Thyroid gland (tissue), 4 donors: Measurements from ENCODE around the gene TERC. TPM values are rescaled to one million over a fixed set of nuclear protein-coding genes. Genes with fewer than 3 reads are reported as not detected.

Experiments used
- DNase-seq, 2 donors: peaks; one replicate each; pipeline ENCODE4 v3.0.0-alpha.2; 2019
- H3K27ac ChIP-seq, 3 donors: fragments of 200-600 bp; sonication (generic); 1 replicate in 2 of 3; 2 replicates in 1 of 3; pipeline ENCODE4 v1.5.1; 2016 to 2019; ENCODE audit warnings: mild to moderate bottlenecking in 1 of 3, moderate library complexity in 1 of 3
- H3K27me3 ChIP-seq: fragments of 200-600 bp; sonication (generic); one replicate; pipeline ENCODE4 v1.5.1; 2019
- H3K36me3 ChIP-seq, 2 donors: fragments of 200-600 bp; sonication (generic); one replicate each; pipeline ENCODE4 v1.5.1; 2016 to 2019
- H3K4me1 ChIP-seq, 2 donors: fragments of 200-600 bp; sonication (generic); one replicate each; pipeline ENCODE4 v1.5.1; 2017 to 2019
- H3K4me3 ChIP-seq, 3 donors: fragments of 200-600 bp; sonication (generic); replicated peaks in 1 of 3; 1 replicate in 2 of 3; 2 replicates in 1 of 3; pipeline ENCODE4 v1.5.1; 2016; ENCODE audit warnings: mild to moderate bottlenecking in 1 of 3
- H3K9me3 ChIP-seq: fragments of 200-600 bp; sonication (generic); one replicate; pipeline ENCODE4 v1.5.1; 2017
- CTCF ChIP-seq, 6 experiments: fragments of 200-600 bp in 3 of 6; fragments of 450-650 bp in 3 of 6; sonication (generic) in 3 of 6; IDR thresholded peaks; one replicate each; pipeline ENCODE4 v1.5.1; 2016 to 2019; ENCODE audit warnings: antibody characterized with exemption in 6 of 6, mild to moderate bottlenecking in 2 of 6, inconsistent platforms in 1 of 6, moderate library complexity in 1 of 6
- POLR2A ChIP-seq, 2 donors: fragments of 450-650 bp; IDR thresholded peaks; one replicate each; pipeline ENCODE4 v1.6.1; 2017; ENCODE audit warnings: antibody characterized with exemption in 2 of 2, mild to moderate bottlenecking in 2 of 2, moderate library complexity in 1 of 2
- WGBS, 2 donors: methylation state at CpG; one replicate each; pipeline ENCODE4 v1.1.5; 2017; 5-methylcytosine and 5-hydroxymethylcytosine counted together
- intact Hi-C: fragments of 100-400 bp; cut with DNase I; formaldehyde crosslinking; loops from one replicate; pipeline ENCODE4 v1.15.1; 2023
- total RNA-seq, 4 donors: library from RNA; depleted of rRNA; stranded (reverse); fragments of >200 nt; gene quantifications; one replicate each; pipeline ENCODE4 v1.2.3, GENCODE V29; 2016

The TERC gene
- total RNA-seq, 4 donors from 2014 or later: 83.6 to 291 (median 166) TPM

- DNase-seq: peak; percentile 65 to 71
- Histone ChIP-seq H3K4me3 (peak within 1 kb of the TSS; percentile 10 to 30 (median 27)), H3K27me3 (no peaks in the 10 kb centered on the region), H3K36me3 (no peaks in the 10 kb centered on the region), H3K27ac (peak within 1 kb of the TSS; percentile 83 to 98 (median 91)), H3K4me1 (peaks cover 6 to 8% of the 10 kb centered on the region in 2 donors), H3K9me3 (no peaks in the 10 kb centered on the region)
- WGBS, 2 donors: 2 to 6% methylated on average over 16 to 24 of the region's 51 CpGs
- intact Hi-C loops: no loop called here
- TF ChIP-seq CTCF (IDR thresholded peaks at IDR 0.05) (no peak), POLR2A (IDR thresholded peaks at IDR 0.05) (peak in 1 of 2 donors; percentile 45)
These were observed 4.7 kb upstream of the TERC start, which contains the start of gene ACTRT3 for GRCh38 chr3:169769287-169770181. Gene ACTRT3 (minus strand): TSS chr3:169769561. CDS start chr3:169769520, 41 bp downstream.

- intact Hi-C loops: no loop called here
- Histone ChIP-seq H3K9me3 (no peaks in the 10 kb centered on the region), H3K4me1 (peaks cover 6 to 11% of the 10 kb centered on the region in 2 donors), H3K27me3 (no peaks in the 10 kb centered on the region), H3K36me3 (no peaks in the 10 kb centered on the region), H3K4me3 (peak overlapping the region; percentile 30 to 96 (median 75)), H3K27ac (peak overlapping the region; percentile 96 to 99 (median 98))
- 0 to 2% methylated on average over 26 to 28 of the region's 46 CpGs for WGBS, 2 donors
- TF ChIP-seq POLR2A (IDR thresholded peaks at IDR 0.05) (no peak), CTCF (IDR thresholded peaks at IDR 0.05) (peak in 1 of 6 experiments; percentile 3)
- peak; percentile 49 to 54 for DNase-seq
These were observed 463 bp downstream of the TERC start for GRCh38 chr3:169764312-169764881.

DNA sequence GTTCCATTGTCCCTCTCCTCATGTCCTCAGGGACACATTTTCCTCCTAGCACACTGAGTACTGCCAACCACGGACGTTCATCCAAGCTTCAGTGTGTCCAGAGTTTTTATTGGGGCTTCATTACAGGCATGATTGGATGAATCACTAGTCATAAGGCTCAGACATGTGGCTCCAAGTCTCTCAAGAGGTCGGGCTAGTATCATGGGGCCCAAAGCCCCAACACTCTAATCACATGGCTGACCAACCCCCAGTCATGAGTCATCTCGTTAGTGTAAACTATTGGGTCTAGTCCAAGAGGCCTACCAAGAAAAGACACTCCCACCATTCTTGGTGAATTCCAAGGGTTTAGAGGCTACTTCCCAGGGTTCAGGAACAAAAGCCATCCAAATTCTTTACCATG lies 4.4 kb downstream of the TERC start:
- H3K4me3 ChIP-seq: no peak overlapping the region
- intact Hi-C loops: no loop called here
- no peaks in the 10 kb centered on the region for H3K9me3 ChIP-seq
- 54 to 81% methylated on average over 4 of the region's 4 CpGs for WGBS, 2 donors
- H3K4me1 ChIP-seq: peaks cover 6 to 11% of the 10 kb centered on the region in 2 donors
- no peaks in the 10 kb centered on the region for H3K27me3 ChIP-seq
- H3K36me3 ChIP-seq: no peaks in the 10 kb centered on the region
- no peak overlapping the region for H3K27ac ChIP-seq
- no peak for TF ChIP-seq POLR2A (IDR thresholded peaks at IDR 0.05)
- no peak for TF ChIP-seq CTCF (IDR thresholded peaks at IDR 0.05)
- no peak for DNase-seq

GRCh38 chr3:169759256-169759655 lies 5.6 kb downstream of the TERC start:
- TF ChIP-seq CTCF (IDR thresholded peaks at IDR 0.05): no peak
- TF ChIP-seq POLR2A (IDR thresholded peaks at IDR 0.05): no peak
- no peak for DNase-seq
- H3K4me3 ChIP-seq: no peak overlapping the region
- H3K4me1 ChIP-seq: peaks cover 6% of the 10 kb centered on the region in 2 donors
- WGBS, 2 donors: 87 to 89% methylated on average over 2 of the region's 2 CpGs
- no peaks in the 10 kb centered on the region for H3K36me3 ChIP-seq
- intact Hi-C loops: no loop called here
- H3K27ac ChIP-seq: no peak overlapping the region
- no peaks in the 10 kb centered on the region for H3K27me3 ChIP-seq
- no peaks in the 10 kb centered on the region for H3K9me3 ChIP-seq
